ENCODE results near the gene KRR1. TPM values are rescaled to one million over a fixed set of nuclear protein-coding genes. Genes with fewer than 3 reads are reported as not detected.

Gene KRR1
- total and polyA plus RNA-seq, 2 of the 13 experiments (the other 11 are each of a cell fraction or from before 2014, with no cell fraction given), result 19.3 to 103 TPM

- TF ChIP-seq POGK (CRISPR knock-in tag; conservative IDR thresholded peaks at IDR 0.05), result no peak
- no peak for TF ChIP-seq GATA4 (IDR thresholded peaks at IDR 0.05; ENCODE audit: borderline replicate concordance, low read depth)
- no peak for TF ChIP-seq IKZF4 (CRISPR knock-in tag; IDR thresholded peaks at IDR 0.05; ENCODE audit: borderline replicate concordance, low read depth, not compliant biosample characterization)
- TF ChIP-seq PATZ1 (CRISPR knock-in tag; IDR thresholded peaks at IDR 0.05), result peak; percentile 76
- peak; percentile 93 for TF ChIP-seq ARID5B (CRISPR knock-in tag; IDR thresholded peaks at IDR 0.05)
- TF ChIP-seq TCF7 (IDR thresholded peaks at IDR 0.05; ENCODE audit: low read depth), result peak; percentile 61
- peak; percentile 91; the same call in 1 of the 2 replicates for TF ChIP-seq FOXJ3 (CRISPR knock-in tag; IDR thresholded peaks at IDR 0.05; ENCODE audit: borderline replicate concordance)
- TF ChIP-seq ZFYVE20 (CRISPR knock-in tag; IDR thresholded peaks at IDR 0.05; ENCODE audit: borderline replicate concordance, low read depth), result no peak
- TF ChIP-seq ATF2 (CRISPR knock-in tag; IDR thresholded peaks at IDR 0.05), result 0 out of 2 replicates have a peak, but pooled peaks have one; percentile 45
- peak; percentile 93 for TF ChIP-seq ZBTB7B (CRISPR knock-in tag; IDR thresholded peaks at IDR 0.05)
- TF ChIP-seq MAFG (CRISPR knock-in tag; IDR thresholded peaks at IDR 0.05), result no peak
- TF ChIP-seq ZNF33B (CRISPR knock-in tag; IDR thresholded peaks at IDR 0.05), result no peak
- no peak for TF ChIP-seq ELK4 (CRISPR knock-in tag; IDR thresholded peaks at IDR 0.05; ENCODE audit: borderline replicate concordance)
- peak; percentile 72; the same call in 1 of the 2 replicates for TF ChIP-seq TBX2 (CRISPR knock-in tag; IDR thresholded peaks at IDR 0.05; ENCODE audit: borderline replicate concordance)
- TF ChIP-seq ZNF205 (CRISPR knock-in tag; IDR thresholded peaks at IDR 0.05), result no peak
- peak; percentile 92 for TF ChIP-seq ISL2 (CRISPR knock-in tag; IDR thresholded peaks at IDR 0.05)
- peak; percentile 83 for TF ChIP-seq SIX1 (CRISPR knock-in tag; IDR thresholded peaks at IDR 0.05; ENCODE audit: borderline replicate concordance)
- TF ChIP-seq, protein P1, sequence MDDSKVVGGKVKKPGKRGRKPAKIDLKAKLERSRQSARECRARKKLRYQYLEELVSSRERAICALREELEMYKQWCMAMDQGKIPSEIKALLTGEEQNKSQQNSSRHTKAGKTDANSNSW (CRISPR knock-in tag; IDR thresholded peaks at IDR 0.05; ENCODE audit: borderline replicate concordance), result no peak
- TF ChIP-seq ZNF451 (CRISPR knock-in tag; IDR thresholded peaks at IDR 0.05), result no peak
Measured at GRCh38 chr12:75558287-75558686, 46.9 kb upstream of the KRR1 start (continued).
